Measurements from ENCODE around the gene HOXB3. TPM values are rescaled to one million over a fixed set of nuclear protein-coding genes. Genes with fewer than 3 reads are reported as not detected.

Gene HOXB3
- total RNA-seq, 4 donors from 2014 or later = 25.7 to 57.1 (median 34.9) TPM

- TF ChIP-seq EP300 (IDR thresholded peaks at IDR 0.05; ENCODE audit: low read depth) (no peak), CTCF (IDR thresholded peaks at IDR 0.05) (no peak), POLR2AphosphoS5 (IDR thresholded peaks at IDR 0.05) (peak in 2 of 3 donors; percentile 10 to 21), POLR2A (IDR thresholded peaks at IDR 0.05) (peak; percentile 21)
- 4 to 17% methylated on average over 9 to 34 of the region's 36 CpGs for WGBS, 2 donors (ENCODE audit: low coverage in 1 of 2)
- intact Hi-C loops (cut with DNase I; ENCODE audit: low total_unique reads) = no loop called here
- peaks cover 58% of the 10 kb centered on the region for H3K27me3 ChIP-seq
- peak overlapping the region; percentile 62 to 75 (median 68) for H3K4me3 ChIP-seq
- H3K9me3 ChIP-seq = no peaks in the 10 kb centered on the region
- no peaks in the 10 kb centered on the region for H3K36me3 ChIP-seq
- H3K27ac ChIP-seq = peak overlapping the region; percentile 90 to 94 (median 92)
- H3K4me1 ChIP-seq = peaks cover 0 to 65% (median 46%) of the 10 kb centered on the region in 4 donors
- DNase-seq = peak; percentile 59
- in situ Hi-C loops (cut with MboI; ENCODE audit: low pct_ligation_motif_present in 1 of 4, low pct_unique_long_range_greater_than_20kb in 1 of 4, low sequenced_read_pairs in 3 of 4) = no loop called here
Observed at GRCh38 chr17:48611681-48612455, 21.8 kb upstream of the HOXB3 start.

DNA sequence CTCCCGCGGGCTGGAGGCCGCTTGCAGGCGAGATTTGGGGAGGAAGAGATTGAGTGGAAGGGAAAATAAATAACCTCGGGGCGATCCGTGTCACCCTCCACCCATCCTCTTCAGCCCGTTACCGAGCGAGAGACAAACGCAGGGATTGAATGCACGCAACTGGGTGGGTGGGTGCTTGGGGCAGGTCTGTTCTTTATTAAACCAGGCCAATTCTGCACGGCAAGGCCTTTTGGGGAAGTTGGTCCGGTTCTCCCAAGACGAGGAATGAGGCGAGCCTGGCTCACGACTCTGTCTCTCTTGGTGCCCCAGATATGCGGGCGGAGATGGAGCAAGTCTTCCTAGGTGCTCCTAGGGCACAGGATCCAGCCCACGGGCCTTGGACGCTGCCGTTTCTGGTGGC is 21.2 kb upstream of the HOXB3 start:
- H3K27me3 ChIP-seq = peaks cover 52% of the 10 kb centered on the region
- peak overlapping the region; percentile 90 to 94 (median 92) for H3K27ac ChIP-seq
- in situ Hi-C loops (cut with MboI; ENCODE audit: low pct_ligation_motif_present in 1 of 4, low pct_unique_long_range_greater_than_20kb in 1 of 4, low sequenced_read_pairs in 3 of 4) = no loop called here

DNA sequence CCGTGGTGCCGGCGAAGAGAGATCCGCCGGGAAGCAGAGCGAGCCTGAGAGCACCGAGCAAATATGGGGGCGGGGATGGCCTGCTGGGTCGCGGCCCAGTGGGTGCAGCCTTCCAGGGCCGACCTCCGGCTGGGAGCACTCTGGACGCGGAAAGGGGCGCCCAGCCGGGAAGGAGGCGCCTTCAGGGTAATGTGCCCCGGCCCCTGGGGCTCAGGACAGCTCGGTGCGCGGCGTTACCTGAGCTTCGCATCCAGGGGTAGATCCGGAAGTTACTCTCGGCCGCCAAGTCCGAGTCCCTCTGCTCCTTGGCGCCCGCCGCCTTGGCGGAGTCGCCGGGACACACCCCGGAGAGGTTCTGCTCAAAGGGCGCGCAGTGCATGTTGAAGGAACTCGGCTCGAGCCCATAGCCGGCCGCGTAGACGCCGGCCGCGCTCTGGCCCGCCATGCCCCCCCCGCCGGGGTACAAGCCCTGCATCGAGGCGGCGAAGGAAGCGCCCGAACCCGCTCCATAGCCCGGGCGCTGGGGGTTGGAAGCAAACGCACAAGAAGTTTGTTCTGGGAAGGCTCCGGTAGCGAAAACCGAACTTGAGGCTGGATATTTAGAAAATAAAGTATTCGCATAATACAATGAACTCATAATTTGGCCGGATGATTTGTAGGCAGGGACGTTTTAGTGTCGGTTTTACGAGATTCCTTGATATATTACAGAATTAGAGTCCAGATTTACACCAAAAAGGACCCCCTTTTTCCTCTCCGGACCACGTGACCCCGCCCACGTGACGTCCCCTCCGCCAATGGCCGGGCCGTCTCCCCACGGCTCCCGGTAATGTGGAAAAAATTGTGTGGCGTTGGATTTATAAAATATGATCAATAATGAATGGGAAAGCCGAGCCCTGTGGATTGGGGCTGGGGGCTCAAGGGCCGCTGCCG is 20.5 kb upstream of the HOXB3 start, which contains the start of gene HOXB7:
HOXB7 (minus strand) TSS at position 736 of the 930 bp plus-strand sequence; CDS start at position 637, 99 bp downstream.
- TF ChIP-seq POLR2AphosphoS5 (IDR thresholded peaks at IDR 0.05) = peak; percentile 10 to 82 (median 78)
- no peak for TF ChIP-seq CTCF (IDR thresholded peaks at IDR 0.05)
- peak; percentile 89 for TF ChIP-seq POLR2A (IDR thresholded peaks at IDR 0.05)
- TF ChIP-seq EP300 (IDR thresholded peaks at IDR 0.05; ENCODE audit: low read depth) = no peak
- intact Hi-C loops (cut with DNase I; ENCODE audit: low total_unique reads) = no loop called here
- Histone ChIP-seq H3K4me3 (peak within 1 kb of the TSS; percentile 62 to 75 (median 68)), H3K4me1 (peaks cover 0 to 57% (median 43%) of the 10 kb centered on the region in 4 donors), H3K36me3 (no peaks in the 10 kb centered on the region), H3K27me3 (peaks cover 45% of the 10 kb centered on the region), H3K9me3 (no peaks in the 10 kb centered on the region), H3K27ac (peak within 1 kb of the TSS; percentile 90 to 94 (median 92))
- DNase-seq = peak; percentile 88
- in situ Hi-C loops (cut with MboI; ENCODE audit: low pct_ligation_motif_present in 1 of 4, low pct_unique_long_range_greater_than_20kb in 1 of 4, low sequenced_read_pairs in 3 of 4) = no loop called here
- 1% methylated on average over 17 to 56 of the region's 79 CpGs for WGBS, 2 donors (ENCODE audit: low coverage in 1 of 2)

More for the DNA sequence above, 21.2 kb upstream of the HOXB3 start:
- Histone ChIP-seq H3K4me1 (peaks cover 0 to 62% (median 46%) of the 10 kb centered on the region in 4 donors), H3K36me3 (no peaks in the 10 kb centered on the region), H3K4me3 (peak overlapping the region; percentile 62 to 75 (median 68)), H3K9me3 (no peaks in the 10 kb centered on the region)
- WGBS, 2 donors (ENCODE audit: low coverage in 1 of 2) = 1% methylated on average over 22 of the region's 22 CpGs; no CpG with 5 or more reads in 1 of the 2 donors
- TF ChIP-seq EP300 (IDR thresholded peaks at IDR 0.05; ENCODE audit: low read depth) = no peak
- TF ChIP-seq POLR2AphosphoS5 (IDR thresholded peaks at IDR 0.05) = peak in 1 of 3 donors; percentile 2
- no peak for DNase-seq
- intact Hi-C loops (cut with DNase I; ENCODE audit: low total_unique reads) = no loop called here

- 13 to 79% methylated on average over 2 to 14 of the region's 15 CpGs for WGBS, 2 donors (ENCODE audit: low coverage in 1 of 2)
- H3K36me3 ChIP-seq = no peaks in the 10 kb centered on the region
- H3K27me3 ChIP-seq = peaks cover 43% of the 10 kb centered on the region
- in situ Hi-C loops (cut with MboI; ENCODE audit: low pct_ligation_motif_present in 1 of 4, low pct_unique_long_range_greater_than_20kb in 1 of 4, low sequenced_read_pairs in 3 of 4) (no loop called here), intact Hi-C loops (cut with DNase I; ENCODE audit: low total_unique reads) (no loop called here)
- H3K4me3 ChIP-seq = peak overlapping the region; percentile 62 to 75 (median 68)
- H3K4me1 ChIP-seq = peaks cover 0 to 58% (median 48%) of the 10 kb centered on the region in 4 donors
- peak overlapping the region; percentile 90 to 94 (median 92) for H3K27ac ChIP-seq
- H3K9me3 ChIP-seq = no peaks in the 10 kb centered on the region
- no peak for DNase-seq
- TF ChIP-seq POLR2A (IDR thresholded peaks at IDR 0.05) = no peak
Observed at GRCh38 chr17:48609759-48610281, 19.8 kb upstream of the HOXB3 start.

Data from transverse colon (tissue), 4 donors.